BE2C (cell line): ENCODE results near the gene TEC.
A peak's percentile ranks its signal among the peaks of the same experiment; 100 is the strongest.

Experiments
- DNase-seq: peaks from one replicate; pipeline ENCODE4 v3.0.0-alpha.2; 2020
- H3K27me3 ChIP-seq: fragments of 250-450 bp; sonication (Bioruptor Pico); 2 replicates; pipeline ENCODE4 v1.5.1; 2020; ENCODE audit warnings: mild to moderate bottlenecking
- H3K36me3 ChIP-seq: fragments of 250-450 bp; sonication (Bioruptor Pico); 2 replicates; pipeline ENCODE4 v1.5.1; 2020; ENCODE audit warnings: mild to moderate bottlenecking
- H3K4me1 ChIP-seq: fragments of 250-450 bp; sonication (Bioruptor Pico); 2 replicates; pipeline ENCODE4 v1.5.1; 2020
- H3K4me3 ChIP-seq: 2 replicates; pipeline ENCODE4 v1.5.1; 2011; ENCODE audit warnings: low read depth, low read length
- H3K9me3 ChIP-seq: fragments of 250-450 bp; sonication (Bioruptor Pico); 2 replicates; pipeline ENCODE4 v1.5.1; 2020
- CTCF ChIP-seq: IDR thresholded peaks from 2 replicates; pipeline ENCODE4 v1.5.1; 2012; ENCODE audit warnings: mild to moderate bottlenecking, low read depth, low read length

The TEC gene

GRCh38 chr4:48110452-48110978 is 159.1 kb downstream of the TEC start:
- no peaks in the 10 kb centered on the region for H3K36me3 ChIP-seq
- no peak for DNase-seq

GRCh38 chr4:48109413-48110263 is 160.0 kb downstream of the TEC start:
- Histone ChIP-seq H3K9me3 (no peaks in the 10 kb centered on the region), H3K4me1 (no peaks in the 10 kb centered on the region), H3K27me3 (peaks cover 18% of the 10 kb centered on the region; the same call in 1 of the 2 replicates), H3K36me3 (no peaks in the 10 kb centered on the region), H3K4me3 (no peak overlapping the region)
- DNase-seq, result no peak
- peak; percentile 72 for TF ChIP-seq CTCF

More at GRCh38 chr4:48110452-48110978, 159.1 kb downstream of the TEC start:
- Histone ChIP-seq H3K4me1 (no peaks in the 10 kb centered on the region), H3K9me3 (no peaks in the 10 kb centered on the region), H3K27me3 (peaks cover 18% of the 10 kb centered on the region; the same call in 1 of the 2 replicates), H3K4me3 (no peak overlapping the region)
- no peak for TF ChIP-seq CTCF

- no peaks in the 10 kb centered on the region for H3K36me3 ChIP-seq
- peaks cover 18% of the 10 kb centered on the region; the same call in 1 of the 2 replicates for H3K27me3 ChIP-seq
- H3K4me3 ChIP-seq, result no peak overlapping the region
- H3K9me3 ChIP-seq, result no peaks in the 10 kb centered on the region
- no peak for TF ChIP-seq CTCF
- H3K4me1 ChIP-seq, result no peaks in the 10 kb centered on the region
- no peak for DNase-seq
Measured at GRCh38 chr4:48108309-48109073, 161.1 kb downstream of the TEC start.

GRCh38 chr4:48105230-48105629 is 164.4 kb downstream of the TEC start:
- TF ChIP-seq CTCF, result no peak
- no peaks in the 10 kb centered on the region for H3K4me1 ChIP-seq
- H3K4me3 ChIP-seq, result no peak overlapping the region
- H3K36me3 ChIP-seq, result no peaks in the 10 kb centered on the region
- DNase-seq, result no peak
- no peaks in the 10 kb centered on the region for H3K9me3 ChIP-seq
- peaks cover 12% of the 10 kb centered on the region; the same call in 1 of the 2 replicates for H3K27me3 ChIP-seq

- no peak for TF ChIP-seq CTCF
- Histone ChIP-seq H3K4me3 (no peak overlapping the region), H3K9me3 (no peaks in the 10 kb centered on the region), H3K27me3 (peaks cover 12% of the 10 kb centered on the region; the same call in 1 of the 2 replicates), H3K36me3 (no peaks in the 10 kb centered on the region), H3K4me1 (no peaks in the 10 kb centered on the region)
- no peak for DNase-seq
Measured at GRCh38 chr4:48103483-48104139, 166.0 kb downstream of the TEC start.
